ENCODE measurements around the gene RANBP10.
"Not testable (repeated sequence)": the region's sequence is repeated elsewhere in the genome, so short reads cannot be mapped to it uniquely, and the experiment has no call there.

RANBP10 gene

GRCh38 chr16:67775273-67775672, 31.1 kb downstream of the RANBP10 start:
- DNase-seq: peak; percentile 5

GRCh38 chr16:67774457-67774853, 31.9 kb downstream of the RANBP10 start:
- DNase-seq: no peak

GRCh38 chr16:67773569-67774456, 32.5 kb downstream of the RANBP10 start:
- DNase-seq: no peak

GRCh38 chr16:67773099-67773498, 33.3 kb downstream of the RANBP10 start:
- DNase-seq: no peak

- no peak for DNase-seq
Observed at GRCh38 chr16:67770346-67770991, 35.9 kb downstream of the RANBP10 start.

- peak; percentile 72 for DNase-seq
Observed at GRCh38 chr16:67767953-67768352, 38.4 kb downstream of the RANBP10 start.

- DNase-seq: no peak
Observed at GRCh38 chr16:67766291-67766690, 40.1 kb downstream of the RANBP10 start.

- DNase-seq: no peak
Observed at GRCh38 chr16:67764158-67764667, 42.1 kb downstream of the RANBP10 start.

GRCh38 chr16:67763066-67763465, 43.3 kb downstream of the RANBP10 start:
- DNase-seq: no peak

- no peak for DNase-seq
Observed at GRCh38 chr16:67762385-67762784, 44.0 kb downstream of the RANBP10 start.

- no peak for DNase-seq
Observed at GRCh38 chr16:67761924-67762323, 44.4 kb downstream of the RANBP10 start.

GRCh38 chr16:67760956-67761230, 45.5 kb downstream of the RANBP10 start:
- no peak for DNase-seq

- DNase-seq: no peak
Observed at GRCh38 chr16:67760206-67760955, 46.0 kb downstream of the RANBP10 start.

- DNase-seq: no peak
Observed at GRCh38 chr16:67758966-67759365, 47.4 kb downstream of the RANBP10 start.

GRCh38 chr16:67758006-67758405, 48.4 kb downstream of the RANBP10 start:
- DNase-seq: no peak

GRCh38 chr16:67752641-67753040, 53.7 kb downstream of the RANBP10 start:
- no peak for DNase-seq

- not testable (repeated sequence) for DNase-seq
Observed at GRCh38 chr16:67751331-67751730, 55.0 kb downstream of the RANBP10 start.

GRCh38 chr16:67750466-67750865, 55.9 kb downstream of the RANBP10 start:
- no peak for DNase-seq

- DNase-seq: no peak
Observed at GRCh38 chr16:67749436-67750078, 56.8 kb downstream of the RANBP10 start.

GRCh38 chr16:67748834-67749233, 57.5 kb downstream of the RANBP10 start:
- no peak for DNase-seq

GRCh38 chr16:67746846-67747245, 59.5 kb downstream of the RANBP10 start:
- no peak for DNase-seq

GRCh38 chr16:67741118-67741517, 65.2 kb downstream of the RANBP10 start:
- no peak for DNase-seq

GRCh38 chr16:67740391-67740790, 66.0 kb downstream of the RANBP10 start:
- no peak for DNase-seq
